Pancreas (tissue), 10 donors: ENCODE results near the gene EFCAB8. TPM values are rescaled to one million over a fixed set of nuclear protein-coding genes. Genes with fewer than 3 reads are reported as not detected.
"Not testable (repeated sequence)": the region's sequence is repeated elsewhere in the genome, so short reads cannot be mapped to it uniquely, and the experiment has no call there.

Experiments used
- ATAC-seq, 4 donors: fragments of 200-7000 bp; cut with Tn5 transposase; one replicate each; pipeline versions ENCODE4 v1.8.0 to v1.9.1; 2020; ENCODE audit warnings: mild to moderate bottlenecking in 4 of 4, moderate library complexity in 4 of 4
- DNase-seq, 6 donors: peaks; one replicate each; pipeline ENCODE4 v3.0.0-alpha.2; 2020
- FAIRE-seq: peaks from 2 replicates; lab custom pipeline; 2012; peaks lifted over from hg19 to GRCh38; lab: Jason Lieb, UNC
- H3K27ac ChIP-seq, 4 donors: fragments of 200-600 bp; sonication (generic); 1 replicate in 3 of 4; 2 replicates in 1 of 4; pipeline versions ENCODE4 v1.5.0 to v1.8.0; 2020
- H3K27me3 ChIP-seq, 4 donors: fragments of 200-600 bp; one replicate each; pipeline ENCODE4 v1.8.0; 2021
- H3K36me3 ChIP-seq, 3 donors: fragments of 200-600 bp; sonication (generic) in 1 of 3; one replicate each; pipeline versions ENCODE4 v1.5.0 to v1.8.0; 2020 to 2021
- H3K4me1 ChIP-seq, 3 donors: fragments of 200-600 bp; one replicate each; pipeline ENCODE4 v1.8.0; 2021
- H3K4me3 ChIP-seq, 4 donors: fragments of 200-600 bp; sonication (generic) in 2 of 4; one replicate each; pipeline versions ENCODE4 v1.5.0 to v1.8.0; 2020 to 2021
- H3K9me3 ChIP-seq, 4 donors: fragments of 200-600 bp; one replicate each; pipeline ENCODE4 v1.8.0; 2021
- CTCF ChIP-seq, 4 donors: fragments of 200-600 bp; sonication (generic) in 3 of 4; IDR thresholded peaks; one replicate each; pipeline versions ENCODE4 v1.5.0 to v1.8.0; 2021; ENCODE audit warnings: antibody characterized with exemption in 4 of 4
- WGBS, 2 donors: extraction: QIAGEN DNeasy Blood & Tissue Kit; methylation state at CpG; one replicate each; pipeline ENCODE4 v1.1.7; 2013; 5-methylcytosine and 5-hydroxymethylcytosine counted together
- intact Hi-C, 3 donors: fragments of 100-400 bp; cut with DNase I; formaldehyde crosslinking; loops; one replicate each; pipeline versions ENCODE4 v1.11.1 to v1.14.2; 2022
- polyA plus RNA-seq, 2 donors: library from polyadenylated mRNA; stranded (reverse); fragments of 200-250 nt; gene quantifications; one replicate each; pipeline ENCODE4 v1.2.3, GENCODE V29; 2013
- total RNA-seq, 6 donors: library from RNA; stranded (reverse); fragmentation: NEBNext Ultra II Directional in 4 of 6; extraction: Animal tissue kit (Norgen Biotek cat#: 25700) in 4 of 6; gene quantifications; one replicate each; pipeline versions ENCODE4 v1.2.1 to v1.2.4, GENCODE V29; 2021 to 2023
- donor health status: healthy with polysubstance abuse.
- donor health status: DM: no; HTN: no; CAD: no; lungs with moderate emphysema.
- donor health status: DM: no; HTN: no; CAD: no.
- donor health status: control.
- donor health status: control.
- donor health status: Bipolar disorder and iron deficiency.
- donor health status: DM: yes; HTN: yes; CAD: no.
- donor health status: DM: no; HTN: no; CAD: no.
- donor health status: DM: no; HTN: no; CAD: no.
- donor health status: DM: yes; HTN: yes; CAD: no.

Gene EFCAB8
- total and polyA plus RNA-seq, 8 donors: 0.12 to 0.35 (median 0.19) TPM; not detected in 1

- intact Hi-C loops: no loop called here
- FAIRE-seq (no peak), ATAC-seq (no peak), DNase-seq (no peak)
- WGBS, 2 donors: 72 to 80% methylated on average over 10 of the region's 10 CpGs
- H3K4me3 ChIP-seq: no peak overlapping the region
- H3K4me1 ChIP-seq: no peaks in the 10 kb centered on the region
- H3K9me3 ChIP-seq: no peaks in the 10 kb centered on the region
- no peaks in the 10 kb centered on the region for H3K27me3 ChIP-seq
- H3K36me3 ChIP-seq: no peaks in the 10 kb centered on the region
- TF ChIP-seq CTCF (IDR thresholded peaks at IDR 0.05): no peak
- H3K27ac ChIP-seq: no peak overlapping the region
Measured at GRCh38 chr20:32973077-32973717, 114.5 kb downstream of the EFCAB8 start.

DNA sequence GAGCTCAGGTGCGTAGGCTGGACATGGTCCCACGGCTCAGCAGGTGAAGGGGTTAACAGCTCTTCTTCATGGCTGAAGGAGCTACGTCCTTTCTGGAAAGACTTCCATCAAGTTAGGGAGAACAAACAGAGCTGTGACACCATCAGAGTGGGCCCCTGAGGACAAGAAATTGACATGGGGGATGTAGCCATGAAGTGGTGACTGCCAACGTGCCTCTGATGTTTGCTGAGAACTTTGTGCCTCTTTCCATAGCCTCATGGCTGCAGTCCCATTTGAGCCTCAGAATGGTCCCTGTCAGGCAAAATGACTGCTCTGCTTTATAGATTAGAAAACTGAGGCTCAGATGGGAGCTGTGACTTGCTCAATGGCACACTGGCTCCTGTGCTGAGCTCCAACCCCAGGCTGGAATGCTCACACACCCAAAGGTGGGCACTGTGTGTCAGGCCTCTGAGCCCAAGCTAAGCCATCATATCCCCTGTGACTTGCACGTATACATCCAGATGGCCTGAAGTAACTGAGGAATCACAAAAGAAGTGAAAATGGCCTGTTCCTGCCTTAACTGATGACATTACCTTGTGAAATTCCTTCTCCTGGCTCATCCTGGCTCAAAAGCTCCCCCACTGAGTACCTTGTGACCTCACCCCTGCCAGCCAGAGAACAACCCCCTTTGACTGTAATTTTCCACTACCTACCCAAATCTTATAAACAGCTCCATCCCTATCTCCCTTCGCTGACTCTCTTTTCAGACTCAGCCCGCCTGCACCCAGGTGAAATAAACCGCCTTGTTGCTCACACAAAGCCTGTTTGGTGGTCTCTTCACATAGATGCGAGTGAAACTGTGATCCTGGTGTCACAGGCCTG, 115.7 kb downstream of the EFCAB8 start:
- ATAC-seq, FAIRE-seq, H3K27ac ChIP-seq, H3K27me3 ChIP-seq, H3K36me3 ChIP-seq, H3K4me3 ChIP-seq, H3K4me1 ChIP-seq, intact Hi-C loops, H3K9me3 ChIP-seq, DNase-seq: not testable (repeated sequence)
- WGBS, 2 donors: 74 to 82% methylated on average over 9 of the region's 9 CpGs

- intact Hi-C loops, FAIRE-seq, H3K4me3 ChIP-seq, H3K27me3 ChIP-seq, H3K4me1 ChIP-seq, H3K27ac ChIP-seq, H3K9me3 ChIP-seq, ATAC-seq, H3K36me3 ChIP-seq, DNase-seq: not testable (repeated sequence)
- WGBS, 2 donors: 23 to 27% methylated on average over 4 of the region's 4 CpGs
Measured at GRCh38 chr20:32975121-32975520, 116.4 kb downstream of the EFCAB8 start.

DNA sequence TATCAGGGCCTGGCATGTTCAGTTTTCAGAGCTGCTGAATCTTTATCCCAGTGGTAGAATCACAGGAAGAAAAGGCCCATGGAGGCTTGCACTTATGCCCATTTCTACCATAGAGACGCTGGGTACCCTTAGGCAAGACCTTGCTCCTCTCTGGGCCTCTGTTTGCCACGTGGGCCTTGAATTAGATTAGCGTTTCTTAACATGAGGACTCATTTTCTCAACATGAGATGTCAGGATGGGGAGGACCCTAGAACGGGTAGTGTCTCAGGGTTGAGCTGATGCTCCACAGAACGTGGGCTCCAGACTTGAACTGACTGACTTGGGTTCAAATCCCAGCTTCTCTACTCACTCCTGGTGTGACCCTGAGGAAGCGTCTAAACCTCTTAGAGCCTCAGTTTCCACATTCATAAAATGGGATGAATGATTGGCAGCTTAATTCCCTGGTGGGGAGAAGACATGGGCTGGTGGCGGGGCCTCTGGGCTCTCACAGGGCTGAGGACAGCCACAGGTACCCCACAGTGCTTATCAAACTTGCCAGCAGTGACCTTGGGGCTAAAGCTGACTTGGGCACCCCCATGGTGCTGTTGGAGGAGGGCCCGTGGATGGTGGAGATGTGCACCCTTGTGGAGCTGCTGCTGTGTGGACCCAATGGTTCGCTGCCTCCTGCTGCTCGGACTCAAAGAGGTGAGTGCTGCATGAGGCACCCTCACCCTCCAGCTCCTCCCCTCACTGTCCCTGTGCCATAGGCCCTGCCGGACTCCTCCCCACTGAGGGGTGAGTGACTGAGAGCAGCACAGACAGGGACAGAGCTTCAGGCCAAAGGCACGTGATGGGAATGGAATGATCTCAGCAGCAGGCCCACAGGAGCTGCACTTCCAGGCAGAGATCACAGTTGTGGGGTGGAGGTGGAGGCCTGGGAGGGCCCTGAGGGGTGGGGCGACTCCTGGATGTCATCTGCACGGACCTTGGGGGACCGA, 117.3 kb downstream of the EFCAB8 start:
- ATAC-seq: no peak
- no peaks in the 10 kb centered on the region for H3K4me1 ChIP-seq
- H3K27me3 ChIP-seq: no peaks in the 10 kb centered on the region
- no peaks in the 10 kb centered on the region for H3K9me3 ChIP-seq
- no peak for TF ChIP-seq CTCF (IDR thresholded peaks at IDR 0.05)
- WGBS, 2 donors: 75 to 81% methylated on average over 15 of the region's 15 CpGs
- no peak overlapping the region for H3K27ac ChIP-seq
- no peak for FAIRE-seq
- no peaks in the 10 kb centered on the region for H3K36me3 ChIP-seq
- H3K4me3 ChIP-seq: no peak overlapping the region
- intact Hi-C loops: no loop called here
- peak in 1 of 6 donors; percentile 30 for DNase-seq

GRCh38 chr20:32976746-32977145, 118.0 kb downstream of the EFCAB8 start:
- no peak for DNase-seq
- Histone ChIP-seq H3K9me3 (no peaks in the 10 kb centered on the region), H3K4me3 (no peak overlapping the region), H3K27me3 (no peaks in the 10 kb centered on the region), H3K36me3 (no peaks in the 10 kb centered on the region), H3K27ac (no peak overlapping the region), H3K4me1 (no peaks in the 10 kb centered on the region)
- no peak for TF ChIP-seq CTCF (IDR thresholded peaks at IDR 0.05)
- WGBS, 2 donors: 73 to 75% methylated on average over 6 of the region's 6 CpGs
- FAIRE-seq: no peak
- intact Hi-C loops: no loop called here
- ATAC-seq: no peak
